DMS53 (cell line): ENCODE results near the gene HSPB2.
"Not testable (repeated sequence)": the region's sequence is repeated elsewhere in the genome, so short reads cannot be mapped to it uniquely, and the experiment has no call there.

ENCODE experiments used
- DNase-seq: peaks from one replicate; lab custom pipeline; 2025; lab: John Stamatoyannopoulos, UW

HSPB2 gene

DNA sequence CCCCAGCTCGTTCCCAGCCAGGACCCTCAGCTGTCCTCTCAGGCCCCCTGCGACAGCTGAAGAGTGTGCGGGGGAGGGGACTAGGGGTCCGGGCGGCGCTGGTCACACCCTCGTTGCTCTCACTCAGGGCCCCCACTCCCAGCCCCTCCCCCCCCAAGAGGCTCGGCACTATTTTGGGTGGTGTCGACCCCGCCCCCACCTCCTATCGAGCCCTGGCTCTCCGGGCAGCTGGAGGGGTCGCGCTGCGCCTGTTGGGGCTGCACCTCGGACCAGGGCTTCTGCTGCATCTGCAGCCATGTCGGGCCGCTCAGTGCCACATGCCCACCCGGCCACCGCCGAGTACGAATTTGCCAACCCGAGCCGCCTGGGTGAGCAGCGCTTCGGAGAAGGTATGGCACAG, at the start of gene HSPB2:
Gene HSPB2, plus strand, starts transcription at position 200 of the 400 bp plus-strand sequence. Its CDS starts 96 bp downstream, at position 296.
- no peak for DNase-seq

GRCh38 chr11:111870113-111870512, 42.4 kb upstream of the HSPB2 start:
- DNase-seq = no peak

GRCh38 chr11:111870522-111870885, 42.0 kb upstream of the HSPB2 start:
- no peak for DNase-seq

- peak; percentile 87 for DNase-seq
Observed at GRCh38 chr11:111870886-111871692, 41.4 kb upstream of the HSPB2 start, which contains the start of gene ALG9. TSS of gene ALG9 (minus strand) at chr11:111871581. CDS start at chr11:111871482, 99 bp downstream.

DNA sequence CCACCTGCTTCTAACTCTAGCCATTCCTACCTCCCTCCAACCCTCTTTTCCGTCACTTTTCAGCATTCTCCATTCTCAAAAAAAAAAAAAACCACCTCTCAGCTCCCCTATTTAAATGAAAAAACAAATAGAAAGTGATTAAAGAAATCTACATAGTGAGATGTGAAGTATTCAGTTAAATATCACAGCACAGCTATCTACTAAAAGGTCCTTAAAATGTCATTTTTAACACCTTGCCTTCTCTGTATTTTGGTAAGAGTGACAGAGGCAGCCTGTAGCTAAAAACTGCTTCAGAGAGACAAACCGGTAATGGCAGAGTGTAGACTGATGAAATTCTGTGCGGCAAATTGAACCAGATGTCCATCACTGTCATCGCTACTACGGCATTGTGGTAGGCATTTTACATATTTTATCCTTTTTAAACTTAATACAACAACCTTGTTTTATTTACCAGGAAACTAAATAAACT, 40.8 kb upstream of the HSPB2 start:
- DNase-seq = peak; percentile 41

- DNase-seq = no peak
Observed at GRCh38 chr11:111878385-111878848, 34.1 kb upstream of the HSPB2 start.

DNA sequence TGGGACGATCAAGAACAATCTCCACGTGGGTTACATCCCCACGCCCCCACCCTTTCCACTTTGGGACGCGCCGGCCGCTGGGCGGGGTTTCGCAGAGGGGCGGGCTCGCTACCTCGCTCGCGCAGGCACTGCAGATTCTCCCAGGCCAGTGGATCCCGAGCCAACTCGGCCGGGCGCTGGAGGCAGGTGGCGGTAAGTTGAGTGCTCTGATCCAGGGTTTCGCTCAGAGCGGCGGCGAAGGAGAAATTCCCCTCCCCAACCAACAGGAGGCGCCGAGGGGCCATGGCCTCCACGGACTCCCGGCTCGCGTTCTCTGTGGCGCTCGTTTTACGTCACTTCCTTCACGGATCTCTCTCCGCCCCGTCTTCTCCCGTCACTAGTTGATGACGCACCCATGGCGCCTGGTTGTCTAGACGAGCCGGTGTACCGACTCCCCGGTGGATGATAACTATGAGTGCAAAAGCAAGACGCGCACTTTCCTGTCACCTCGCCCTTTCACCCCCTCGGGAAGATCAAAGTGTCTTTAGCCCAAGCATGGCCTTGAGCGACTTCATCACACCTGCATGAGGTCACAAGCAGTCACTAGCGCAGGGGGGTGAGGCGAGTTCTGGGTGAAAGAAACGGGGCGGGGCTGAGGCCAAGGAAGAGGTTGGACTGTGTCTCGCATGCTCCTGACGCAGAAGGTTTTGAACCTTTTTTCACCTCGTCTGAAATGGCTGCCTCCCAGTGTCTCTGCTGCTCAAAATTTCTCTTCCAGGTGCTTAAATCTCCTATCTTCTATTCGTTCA, 33.5 kb upstream of the HSPB2 start, which contains the start of the genes CFAP68 and FDXACB1:
Gene CFAP68, plus strand, starts transcription at position 693 of the 788 bp plus-strand sequence. Its CDS starts 20 bp downstream, at position 713.
Gene FDXACB1, minus strand, starts transcription at position 317 of the 788 bp plus-strand sequence. Its CDS starts 33 bp downstream, at position 284.
- peak; percentile 99 for DNase-seq

GRCh38 chr11:111879637-111879960, 32.9 kb upstream of the HSPB2 start:
- no peak for DNase-seq

GRCh38 chr11:111882202-111882601, 30.3 kb upstream of the HSPB2 start:
- no peak for DNase-seq

DNA sequence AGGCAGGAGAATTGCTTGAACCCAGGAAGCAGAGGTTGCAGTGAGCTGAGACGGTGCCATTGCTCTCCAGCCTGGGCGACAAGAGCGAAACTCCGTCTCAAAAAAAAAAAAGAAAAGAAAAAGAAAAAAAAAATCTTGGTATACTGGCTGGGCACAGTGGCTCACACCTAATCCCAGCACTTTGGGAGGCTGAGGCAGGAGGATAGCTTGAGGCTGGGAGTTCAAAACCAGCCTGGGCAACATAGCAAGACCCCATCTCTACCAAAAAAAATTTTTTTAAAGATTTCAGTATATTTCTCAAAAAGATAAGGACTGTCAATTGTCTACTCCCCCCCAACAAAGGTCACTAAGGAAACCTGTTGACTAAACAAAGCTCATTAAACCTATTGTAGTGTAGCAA, 27.5 kb upstream of the HSPB2 start:
- DNase-seq = not testable (repeated sequence)

GRCh38 chr11:111886032-111886431, 26.5 kb upstream of the HSPB2 start:
- DNase-seq = no peak

- no peak for DNase-seq
Observed at GRCh38 chr11:111886844-111887243, 25.7 kb upstream of the HSPB2 start.

- no peak for DNase-seq
Observed at GRCh38 chr11:111905411-111905810, 7.1 kb upstream of the HSPB2 start.

- no peak for DNase-seq
Observed at GRCh38 chr11:111906680-111907079, 5.9 kb upstream of the HSPB2 start.

DNA sequence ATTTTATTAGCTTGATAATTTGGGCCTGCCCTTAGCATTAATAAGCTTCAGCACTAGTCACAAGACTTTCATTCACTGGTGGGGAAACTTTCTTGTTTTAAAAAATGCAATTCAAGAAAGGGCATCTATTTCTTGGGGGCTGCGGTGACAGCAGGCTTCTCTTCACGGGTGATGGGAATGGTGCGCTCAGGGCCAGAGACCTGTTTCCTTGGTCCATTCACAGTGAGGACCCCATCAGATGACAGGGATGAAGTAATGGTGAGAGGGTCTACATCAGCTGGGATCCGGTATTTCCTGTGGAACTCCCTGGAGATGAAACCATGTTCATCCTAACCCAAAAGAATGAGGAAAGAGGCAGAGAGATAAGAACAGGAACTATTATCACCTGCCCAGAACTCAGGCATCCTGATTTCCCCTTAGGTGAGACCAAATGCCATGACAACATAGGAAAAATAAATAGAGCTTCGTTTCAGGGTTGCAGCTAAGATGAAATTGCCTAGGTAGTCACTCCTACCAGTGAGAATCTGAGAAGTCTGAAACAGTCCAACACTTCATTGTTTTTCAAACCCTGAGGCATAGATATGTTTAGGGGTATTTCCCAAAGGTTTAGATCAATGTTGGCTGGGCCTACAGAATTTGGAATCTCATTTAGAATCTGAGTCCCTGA, 3.8 kb upstream of the HSPB2 start:
- peak; percentile 13 for DNase-seq

DNA sequence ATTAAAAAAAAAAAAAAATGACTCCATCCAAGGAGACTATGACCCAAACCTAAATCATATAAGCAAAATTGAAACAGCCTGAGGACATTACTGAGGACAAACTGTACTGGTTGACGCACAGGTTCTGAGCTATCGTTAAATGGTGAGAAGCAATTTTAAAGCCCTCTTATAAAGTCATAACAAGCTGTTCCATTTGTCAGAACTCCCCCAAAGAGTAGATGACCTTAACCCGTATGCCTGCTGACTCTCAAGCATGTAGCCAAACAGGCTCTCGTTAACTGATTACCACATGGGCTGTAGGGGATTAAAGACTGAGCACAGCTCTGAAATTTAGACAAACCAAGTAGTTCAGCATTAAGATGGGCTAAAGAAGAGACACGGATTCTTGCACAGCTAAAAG, 3.2 kb upstream of the HSPB2 start:
- no peak for DNase-seq

DNA sequence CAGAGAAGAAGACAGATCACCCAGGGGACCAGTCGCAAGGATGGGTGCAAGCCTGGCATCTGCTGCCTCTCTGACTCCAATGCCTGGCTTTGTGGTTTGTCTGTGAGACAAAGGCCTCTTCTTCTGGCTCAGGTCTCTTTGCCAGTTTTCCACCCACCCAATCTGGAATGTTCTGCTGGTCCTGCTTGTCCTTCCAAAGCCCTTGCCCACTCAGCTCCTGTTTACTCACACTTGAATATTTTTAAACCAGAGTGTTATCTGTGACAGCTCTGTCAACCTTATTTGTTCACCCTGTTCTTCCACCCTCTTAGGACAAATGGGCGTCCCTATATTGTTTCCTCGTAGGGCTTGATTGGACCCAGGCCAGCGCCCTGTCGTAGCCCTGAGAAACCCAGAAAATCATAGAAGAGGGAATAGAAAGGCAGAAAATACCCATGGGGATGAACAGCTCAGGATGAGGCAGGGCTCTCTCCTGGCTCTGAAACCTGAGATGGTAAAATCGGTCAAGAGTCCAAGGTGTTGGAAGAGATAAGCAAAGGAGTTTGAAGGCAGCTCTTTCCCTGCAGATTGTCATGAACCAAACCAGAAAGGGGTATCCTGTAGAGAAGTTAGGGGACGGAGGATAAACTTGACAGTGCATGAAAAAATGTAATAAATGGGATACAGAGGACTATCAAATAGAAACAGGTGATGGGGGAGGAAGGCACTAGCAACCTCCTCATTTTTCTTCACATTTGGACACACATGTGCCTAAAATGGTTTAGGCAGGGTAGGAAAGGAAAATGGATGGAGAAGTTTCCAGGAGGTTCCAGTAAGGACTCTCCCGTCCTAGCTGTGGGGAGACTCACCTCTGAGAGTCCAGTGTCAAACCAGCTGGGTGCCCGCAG, 1.6 kb upstream of the HSPB2 start:
- DNase-seq = no peak

GRCh38 chr11:111911563-111912401, 752 bp upstream of the HSPB2 start, which contains the start of gene CRYAB:
TSS of gene CRYAB (minus strand) at chr11:111911770. CDS start at chr11:111911724, 46 bp downstream.
- DNase-seq = peak; percentile 14

- DNase-seq = no peak
Observed at GRCh38 chr11:111913031-111913861, 712 bp downstream of the HSPB2 start.
